ENCODE results near the gene SVIL. TPM values are rescaled to one million over a fixed set of nuclear protein-coding genes. Genes with fewer than 3 reads are reported as not detected.

SVIL gene
- total and polyA plus RNA-seq, 2 of the 13 experiments (the other 11 are each of a cell fraction or from before 2014, with no cell fraction given), result 3.9 to 12.1 TPM

GRCh38 chr10:29621161-29621560, 13.6 kb downstream of the SVIL start:
- Histone ChIP-seq H3K9ac (ENCODE audit: insufficient read depth, low read depth, low read length) (no peak overlapping the region), H3K79me2 (ENCODE audit: insufficient read depth, low read length) (peaks cover 6% of the 10 kb centered on the region), H2AFZ (ENCODE audit: low read length) (no peak overlapping the region), H3K27ac (ENCODE audit: extremely low read length, insufficient read depth, low read length) (peak overlapping the region; percentile 13), H3K36me3 (replicated peaks in 1 of 2; ENCODE audit: control insufficient read depth in 1 of 2, insufficient read depth in 2 of 2, low read length in 2 of 2) (no peaks in the 10 kb centered on the region), H3K4me1 (ENCODE audit: insufficient read depth, low read length) (peaks cover 64% of the 10 kb centered on the region), H3K4me3 (replicated peaks in 1 of 3; ENCODE audit: insufficient read depth in 1 of 3, low read depth in 2 of 3, low read length in 3 of 3) (no peak overlapping the region), H3K9me3 (ENCODE audit: low read length) (no peaks in the 10 kb centered on the region), H3K27me3 (ENCODE audit: control insufficient read depth in 1 of 2, insufficient read depth in 2 of 2, low read length in 2 of 2) (no peaks in the 10 kb centered on the region), H3K4me2 (ENCODE audit: low read depth, low read length) (0 out of 2 replicates have a peak overlapping the region, but pooled peaks have one; percentile 16), H4K20me1 (ENCODE audit: insufficient read depth, low read length) (no peaks in the 10 kb centered on the region)
- in situ Hi-C loops (cut with HindIII; ENCODE audit: extremely low pct_ligation_motif_present, low pct_unique_long_range_greater_than_20kb), result no loop called here
- FAIRE-seq (peak; percentile 12), ATAC-seq (peak; percentile 16; the same call in 2 of the 3 replicates), DNase-seq (ENCODE audit: low spot score) (peak; percentile 47)
- no peak for TF ChIP-seq ZNF207 (IDR thresholded peaks at IDR 0.05; ENCODE audit: borderline replicate concordance)
- TF ChIP-seq SOX13 (IDR thresholded peaks at IDR 0.05), result no peak
- TF ChIP-seq SOX13 (CRISPR knock-in tag; conservative IDR thresholded peaks at IDR 0.05 in 1 of 2, IDR thresholded peaks at IDR 0.05 in 1 of 2), result 0 out of 4 replicates have a peak, but pooled peaks of 1 of the 2 experiments have one; percentile 21
- 0 out of 2 replicates have a peak, but pooled peaks have one; percentile 34 for TF ChIP-seq PITX1 (CRISPR knock-in tag; IDR thresholded peaks at IDR 0.05)
- TF ChIP-seq ZNF629 (CRISPR knock-in tag; conservative IDR thresholded peaks at IDR 0.05), result peak; percentile 29; the same call in 1 of the 2 replicates
- TF ChIP-seq ZNF713 (CRISPR knock-in tag; IDR thresholded peaks at IDR 0.05), result no peak
- peak; percentile 20; the same call in 1 of the 2 replicates for TF ChIP-seq SALL1 (CRISPR knock-in tag; IDR thresholded peaks at IDR 0.05)
- peak; percentile 81 for TF ChIP-seq ZBTB38 (CRISPR knock-in tag; IDR thresholded peaks at IDR 0.05)
- TF ChIP-seq ZNF292 (CRISPR knock-in tag; IDR thresholded peaks at IDR 0.05; ENCODE audit: borderline replicate concordance, low read depth), result 0 out of 2 replicates have a peak, but pooled peaks have one; percentile 20
- TF ChIP-seq GLI4 (CRISPR knock-in tag; IDR thresholded peaks at IDR 0.05; ENCODE audit: borderline replicate concordance), result no peak
- TF ChIP-seq RELA (CRISPR knock-in tag; IDR thresholded peaks at IDR 0.05), result peak; percentile 64; the same call in 1 of the 2 replicates
- TF ChIP-seq, protein P1, sequence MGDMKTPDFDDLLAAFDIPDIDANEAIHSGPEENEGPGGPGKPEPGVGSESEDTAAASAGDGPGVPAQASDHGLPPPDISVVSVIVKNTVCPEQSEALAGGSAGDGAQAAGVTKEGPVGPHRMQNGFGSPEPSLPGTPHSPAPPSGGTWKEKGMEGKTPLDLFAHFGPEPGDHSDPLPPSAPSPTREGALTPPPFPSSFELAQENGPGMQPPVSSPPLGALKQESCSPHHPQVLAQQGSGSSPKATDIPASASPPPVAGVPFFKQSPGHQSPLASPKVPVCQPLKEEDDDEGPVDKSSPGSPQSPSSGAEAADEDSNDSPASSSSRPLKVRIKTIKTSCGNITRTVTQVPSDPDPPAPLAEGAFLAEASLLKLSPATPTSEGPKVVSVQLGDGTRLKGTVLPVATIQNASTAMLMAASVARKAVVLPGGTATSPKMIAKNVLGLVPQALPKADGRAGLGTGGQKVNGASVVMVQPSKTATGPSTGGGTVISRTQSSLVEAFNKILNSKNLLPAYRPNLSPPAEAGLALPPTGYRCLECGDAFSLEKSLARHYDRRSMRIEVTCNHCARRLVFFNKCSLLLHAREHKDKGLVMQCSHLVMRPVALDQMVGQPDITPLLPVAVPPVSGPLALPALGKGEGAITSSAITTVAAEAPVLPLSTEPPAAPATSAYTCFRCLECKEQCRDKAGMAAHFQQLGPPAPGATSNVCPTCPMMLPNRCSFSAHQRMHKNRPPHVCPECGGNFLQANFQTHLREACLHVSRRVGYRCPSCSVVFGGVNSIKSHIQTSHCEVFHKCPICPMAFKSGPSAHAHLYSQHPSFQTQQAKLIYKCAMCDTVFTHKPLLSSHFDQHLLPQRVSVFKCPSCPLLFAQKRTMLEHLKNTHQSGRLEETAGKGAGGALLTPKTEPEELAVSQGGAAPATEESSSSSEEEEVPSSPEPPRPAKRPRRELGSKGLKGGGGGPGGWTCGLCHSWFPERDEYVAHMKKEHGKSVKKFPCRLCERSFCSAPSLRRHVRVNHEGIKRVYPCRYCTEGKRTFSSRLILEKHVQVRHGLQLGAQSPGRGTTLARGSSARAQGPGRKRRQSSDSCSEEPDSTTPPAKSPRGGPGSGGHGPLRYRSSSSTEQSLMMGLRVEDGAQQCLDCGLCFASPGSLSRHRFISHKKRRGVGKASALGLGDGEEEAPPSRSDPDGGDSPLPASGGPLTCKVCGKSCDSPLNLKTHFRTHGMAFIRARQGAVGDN (CRISPR knock-in tag; IDR thresholded peaks at IDR 0.05), result peak; percentile 22; the same call in 1 of the 2 replicates
- TF ChIP-seq, protein P2, sequence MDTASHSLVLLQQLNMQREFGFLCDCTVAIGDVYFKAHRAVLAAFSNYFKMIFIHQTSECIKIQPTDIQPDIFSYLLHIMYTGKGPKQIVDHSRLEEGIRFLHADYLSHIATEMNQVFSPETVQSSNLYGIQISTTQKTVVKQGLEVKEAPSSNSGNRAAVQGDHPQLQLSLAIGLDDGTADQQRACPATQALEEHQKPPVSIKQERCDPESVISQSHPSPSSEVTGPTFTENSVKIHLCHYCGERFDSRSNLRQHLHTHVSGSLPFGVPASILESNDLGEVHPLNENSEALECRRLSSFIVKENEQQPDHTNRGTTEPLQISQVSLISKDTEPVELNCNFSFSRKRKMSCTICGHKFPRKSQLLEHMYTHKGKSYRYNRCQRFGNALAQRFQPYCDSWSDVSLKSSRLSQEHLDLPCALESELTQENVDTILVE (CRISPR knock-in tag; IDR thresholded peaks at IDR 0.05), result 0 out of 2 replicates have a peak, but pooled peaks have one; percentile 17
- POLR2A ChIA-PET, result interaction anchor here (1.0 kb wide), 1 partner anchor 28 kb away, joined by 3 read pairs; no protein-coding TSS in a partner anchor
- CTCF ChIA-PET (ENCODE audit: low intra/inter-chr PET ratio, low total read pairs), result no interaction called here
- intact Hi-C loops (cut with micrococcal nuclease; ENCODE audit: unreplicated experiment), result no loop called here
- BruUV-seq (replicated peaks), result no TSS peak
- 53% methylated on average over 7 of the region's 7 CpGs for WGBS (ENCODE audit: low lambda C conversion rate)
